Glutamatergic neuron (in vitro differentiated cells): ENCODE results near the gene CST1. TPM values are rescaled to one million over a fixed set of nuclear protein-coding genes. Genes with fewer than 3 reads are reported as not detected.
"Not testable (repeated sequence)": the region's sequence is repeated elsewhere in the genome, so short reads cannot be mapped to it uniquely, and the experiment has no call there.

Experiments used
- DNase-seq: peaks from one replicate; pipeline ENCODE4 v3.0.0; 2022
- H3K27ac Mint-ChIP-seq: one replicate; pipeline ENCODE4 v1.8.0; 2020; ENCODE audit warnings: mild to moderate bottlenecking, mixed read lengths, inconsistent platforms; ENCODE audit not compliant: unreplicated experiment
- H3K27me3 Mint-ChIP-seq: one replicate; pipeline ENCODE4 v1.8.0; 2020; ENCODE audit warnings: mild to moderate bottlenecking, moderate library complexity, mixed read lengths, inconsistent platforms; ENCODE audit not compliant: unreplicated experiment
- H3K36me3 Mint-ChIP-seq: one replicate; pipeline ENCODE4 v1.8.0; 2020; ENCODE audit warnings: mild to moderate bottlenecking, mixed read lengths, inconsistent platforms; ENCODE audit not compliant: unreplicated experiment
- H3K4me1 Mint-ChIP-seq: one replicate; pipeline ENCODE4 v1.8.0; 2020; ENCODE audit warnings: mild to moderate bottlenecking, low read depth, mixed read lengths, inconsistent platforms; ENCODE audit not compliant: unreplicated experiment
- H3K4me3 Mint-ChIP-seq: one replicate; pipeline ENCODE4 v1.8.0; 2020; ENCODE audit warnings: mild to moderate bottlenecking, mixed read lengths, inconsistent platforms; ENCODE audit not compliant: unreplicated experiment
- H3K9me3 Mint-ChIP-seq: one replicate; pipeline ENCODE4 v1.8.0; 2020; ENCODE audit warnings: mild to moderate bottlenecking, moderate library complexity, mixed read lengths, inconsistent platforms; ENCODE audit not compliant: unreplicated experiment
- CTCF ChIP-seq: fragments of 200-600 bp; sonication (generic); IDR thresholded peaks from one replicate; pipeline ENCODE4 v1.5.0; 2021; ENCODE audit not compliant: partially characterized antibody, unreplicated experiment
- total RNA-seq: library from RNA; stranded (reverse); fragmentation: NEBNext Ultra II Directional; extraction: Animal tissue kit (Norgen Biotek cat#: 25700); gene quantifications from one replicate; pipeline ENCODE4 v1.2.1, GENCODE V29; 2021; ENCODE audit not compliant: unreplicated experiment

Gene CST1
- total RNA-seq, 1 donor from 2014 or later, result not detected

GRCh38 chr20:23734440-23734839 lies 16.3 kb downstream of the CST1 start:
- not testable (repeated sequence) for H3K27me3 Mint-ChIP-seq, DNase-seq, H3K4me1 Mint-ChIP-seq, H3K36me3 Mint-ChIP-seq, H3K9me3 Mint-ChIP-seq, H3K4me3 Mint-ChIP-seq, H3K27ac Mint-ChIP-seq

GRCh38 chr20:23727016-23727415 lies 23.7 kb downstream of the CST1 start:
- Mint-ChIP-seq H3K36me3 (no peaks in the 10 kb centered on the region), H3K27me3 (peaks cover 2% of the 10 kb centered on the region), H3K9me3 (no peaks in the 10 kb centered on the region), H3K4me3 (no peak overlapping the region), H3K27ac (no peak overlapping the region), H3K4me1 (no peaks in the 10 kb centered on the region)
- no peak for TF ChIP-seq CTCF
- no peak for DNase-seq

- Mint-ChIP-seq H3K27me3 (peaks cover 2% of the 10 kb centered on the region), H3K27ac (no peak overlapping the region), H3K9me3 (no peaks in the 10 kb centered on the region), H3K4me3 (no peak overlapping the region), H3K36me3 (no peaks in the 10 kb centered on the region), H3K4me1 (no peaks in the 10 kb centered on the region)
- TF ChIP-seq CTCF, result no peak
- DNase-seq, result no peak
Measured at GRCh38 chr20:23725102-23725501, 25.6 kb downstream of the CST1 start.

GRCh38 chr20:23723659-23724307 lies 27.0 kb downstream of the CST1 start:
- not testable (repeated sequence) for H3K36me3 Mint-ChIP-seq, H3K27me3 Mint-ChIP-seq, H3K4me3 Mint-ChIP-seq, H3K27ac Mint-ChIP-seq, H3K4me1 Mint-ChIP-seq, H3K9me3 Mint-ChIP-seq
- DNase-seq, result peak; percentile 66
- TF ChIP-seq CTCF, result peak; percentile 71

GRCh38 chr20:23722851-23723250 lies 27.9 kb downstream of the CST1 start:
- H3K36me3 Mint-ChIP-seq, H3K4me3 Mint-ChIP-seq, H3K4me1 Mint-ChIP-seq, H3K9me3 Mint-ChIP-seq, DNase-seq, H3K27me3 Mint-ChIP-seq, H3K27ac Mint-ChIP-seq: not testable (repeated sequence)

GRCh38 chr20:23721962-23722361 lies 28.8 kb downstream of the CST1 start:
- Mint-ChIP-seq H3K36me3 (no peaks in the 10 kb centered on the region), H3K27me3 (peaks cover 2% of the 10 kb centered on the region), H3K9me3 (no peaks in the 10 kb centered on the region), H3K4me3 (no peak overlapping the region), H3K27ac (no peak overlapping the region), H3K4me1 (no peaks in the 10 kb centered on the region)
- no peak for TF ChIP-seq CTCF
- no peak for DNase-seq

GRCh38 chr20:23719351-23719750 lies 31.4 kb downstream of the CST1 start:
- H3K9me3 Mint-ChIP-seq, H3K27ac Mint-ChIP-seq, H3K27me3 Mint-ChIP-seq, H3K4me1 Mint-ChIP-seq, DNase-seq, H3K4me3 Mint-ChIP-seq, H3K36me3 Mint-ChIP-seq: not testable (repeated sequence)

GRCh38 chr20:23711778-23712177 lies 39.0 kb downstream of the CST1 start:
- not testable (repeated sequence) for H3K36me3 Mint-ChIP-seq, H3K4me1 Mint-ChIP-seq, H3K9me3 Mint-ChIP-seq, H3K4me3 Mint-ChIP-seq, H3K27me3 Mint-ChIP-seq, H3K27ac Mint-ChIP-seq, DNase-seq
